Stimulated activated naive B cell treated with anti-CD40 and anti-IgM and Interleukin-4, amounts not matched to agents 10 μg/mL and 1 μg/mL and 100 μg/mL, for 72 hours (primary cell): ENCODE data around the gene LASP1.

ENCODE experiments used
- ATAC-seq, 2 donors: fragments of 150-1000 bp; cut with Tn5 transposase; replicated peaks; 2 replicates each; pipeline ENCODE4 v1.10.0; 2021; ENCODE audit warnings: moderate library complexity in 1 of 2
- DNase-seq: peaks from one replicate; pipeline ENCODE4 v3.0.0; 2021
- H3K27ac Mint-ChIP-seq: one replicate; pipeline ENCODE4 v1.8.0; 2022; ENCODE audit warnings: mild to moderate bottlenecking, mixed read lengths
- H3K27me3 Mint-ChIP-seq, 2 donors: one replicate each; pipeline ENCODE4 v1.8.0; 2022; ENCODE audit warnings: mixed read lengths in 2 of 2
- H3K36me3 Mint-ChIP-seq, 2 donors: one replicate each; pipeline ENCODE4 v1.8.0; 2022; ENCODE audit warnings: mixed read lengths in 2 of 2, mild to moderate bottlenecking in 1 of 2
- H3K4me1 Mint-ChIP-seq, 2 donors: one replicate each; pipeline ENCODE4 v1.8.0; 2022; ENCODE audit warnings: mixed read lengths in 2 of 2, mild to moderate bottlenecking in 1 of 2
- H3K4me3 Mint-ChIP-seq, 2 donors: one replicate each; pipeline ENCODE4 v1.8.0; 2022; ENCODE audit warnings: mild to moderate bottlenecking in 2 of 2, mixed read lengths in 2 of 2, moderate library complexity in 1 of 2
- H3K9me3 Mint-ChIP-seq, 2 donors: one replicate each; pipeline ENCODE4 v1.8.0; 2022; ENCODE audit warnings: mixed read lengths in 2 of 2, mild to moderate bottlenecking in 1 of 2

LASP1 gene

GRCh38 chr17:38874505-38875400 is 4.9 kb downstream of the LASP1 start:
- DNase-seq (no peak), ATAC-seq (no peak)
- H3K36me3 Mint-ChIP-seq = peaks cover 34 to 48% of the 10 kb centered on the region in 2 donors
- H3K9me3 Mint-ChIP-seq = no peaks in the 10 kb centered on the region
- H3K4me1 Mint-ChIP-seq = peaks cover 65 to 77% of the 10 kb centered on the region in 2 donors
- H3K4me3 Mint-ChIP-seq = peak overlapping the region in 1 of 2 donors; percentile 19
- peak overlapping the region; percentile 86 for H3K27ac Mint-ChIP-seq
- H3K27me3 Mint-ChIP-seq = no peaks in the 10 kb centered on the region

GRCh38 chr17:38875477-38876075 is 5.7 kb downstream of the LASP1 start:
- H3K4me1 Mint-ChIP-seq = peaks cover 68 to 85% of the 10 kb centered on the region in 2 donors
- H3K9me3 Mint-ChIP-seq = no peaks in the 10 kb centered on the region
- ATAC-seq = no peak
- DNase-seq = no peak
- H3K4me3 Mint-ChIP-seq = no peak overlapping the region
- peaks cover 36 to 51% of the 10 kb centered on the region in 2 donors for H3K36me3 Mint-ChIP-seq
- peak overlapping the region; percentile 86 for H3K27ac Mint-ChIP-seq
- H3K27me3 Mint-ChIP-seq = no peaks in the 10 kb centered on the region

GRCh38 chr17:38877130-38877851 is 7.4 kb downstream of the LASP1 start:
- Mint-ChIP-seq H3K4me3 (peak overlapping the region; percentile 39 to 44), H3K27me3 (no peaks in the 10 kb centered on the region), H3K27ac (peak overlapping the region; percentile 84), H3K36me3 (peaks cover 43 to 56% of the 10 kb centered on the region in 2 donors), H3K4me1 (peaks cover 65 to 88% of the 10 kb centered on the region in 2 donors), H3K9me3 (no peaks in the 10 kb centered on the region)
- ATAC-seq (peak; percentile 78 to 81), DNase-seq (peak; percentile 20)

GRCh38 chr17:38879878-38880665 is 10.2 kb downstream of the LASP1 start:
- Mint-ChIP-seq H3K36me3 (peaks cover 51 to 62% of the 10 kb centered on the region in 2 donors), H3K4me3 (no peak overlapping the region), H3K27ac (peak overlapping the region; percentile 70), H3K9me3 (no peaks in the 10 kb centered on the region), H3K27me3 (no peaks in the 10 kb centered on the region), H3K4me1 (peaks cover 59 to 82% of the 10 kb centered on the region in 2 donors)
- DNase-seq (no peak), ATAC-seq (no peak)

- ATAC-seq (peak in 1 of 2 donors; percentile 33), DNase-seq (no peak)
- Mint-ChIP-seq H3K9me3 (no peaks in the 10 kb centered on the region), H3K27ac (peak overlapping the region; percentile 87), H3K4me1 (peaks cover 61 to 85% of the 10 kb centered on the region in 2 donors), H3K4me3 (no peak overlapping the region), H3K27me3 (no peaks in the 10 kb centered on the region), H3K36me3 (peaks cover 53 to 68% of the 10 kb centered on the region in 2 donors)
Observed at GRCh38 chr17:38881600-38882191, 11.8 kb downstream of the LASP1 start.

GRCh38 chr17:38882870-38883269 is 13.0 kb downstream of the LASP1 start:
- Mint-ChIP-seq H3K27ac (peak overlapping the region; percentile 89), H3K27me3 (no peaks in the 10 kb centered on the region), H3K36me3 (peaks cover 47 to 65% of the 10 kb centered on the region in 2 donors), H3K4me1 (peaks cover 52 to 73% of the 10 kb centered on the region in 2 donors), H3K4me3 (peak overlapping the region in 1 of 2 donors; percentile 36), H3K9me3 (no peaks in the 10 kb centered on the region)
- ATAC-seq = no peak
- DNase-seq = no peak

- H3K9me3 Mint-ChIP-seq = no peaks in the 10 kb centered on the region
- peaks cover 44 to 60% of the 10 kb centered on the region in 2 donors for H3K36me3 Mint-ChIP-seq
- H3K27ac Mint-ChIP-seq = peak overlapping the region; percentile 85
- ATAC-seq (peak; percentile 65 to 85), DNase-seq (no peak)
- H3K4me3 Mint-ChIP-seq = peak overlapping the region; percentile 59 to 66
- H3K27me3 Mint-ChIP-seq = no peaks in the 10 kb centered on the region
- peaks cover 44 to 71% of the 10 kb centered on the region in 2 donors for H3K4me1 Mint-ChIP-seq
Observed at GRCh38 chr17:38883592-38884526, 14.0 kb downstream of the LASP1 start.

- Mint-ChIP-seq H3K27ac (peak overlapping the region; percentile 79), H3K36me3 (peaks cover 46 to 61% of the 10 kb centered on the region in 2 donors), H3K4me3 (no peak overlapping the region), H3K9me3 (no peaks in the 10 kb centered on the region), H3K27me3 (no peaks in the 10 kb centered on the region), H3K4me1 (peaks cover 41 to 68% of the 10 kb centered on the region in 2 donors)
- DNase-seq = no peak
- no peak for ATAC-seq
Observed at GRCh38 chr17:38885044-38885727, 15.3 kb downstream of the LASP1 start.

- Mint-ChIP-seq H3K4me3 (peak overlapping the region in 1 of 2 donors; percentile 39), H3K36me3 (peaks cover 49 to 63% of the 10 kb centered on the region in 2 donors)
- no peak for DNase-seq
Observed at GRCh38 chr17:38885728-38886642, 16.1 kb downstream of the LASP1 start.

GRCh38 chr17:38886643-38887010 is 16.8 kb downstream of the LASP1 start:
- H3K27me3 Mint-ChIP-seq = no peaks in the 10 kb centered on the region
- H3K4me1 Mint-ChIP-seq = peaks cover 41 to 70% of the 10 kb centered on the region in 2 donors
- DNase-seq (no peak), ATAC-seq (no peak)
- H3K27ac Mint-ChIP-seq = peak overlapping the region; percentile 68
- no peaks in the 10 kb centered on the region for H3K9me3 Mint-ChIP-seq
- peaks cover 44 to 62% of the 10 kb centered on the region in 2 donors for H3K36me3 Mint-ChIP-seq
- H3K4me3 Mint-ChIP-seq = no peak overlapping the region

More at GRCh38 chr17:38885728-38886642, 16.1 kb downstream of the LASP1 start:
- Mint-ChIP-seq H3K27ac (peak overlapping the region; percentile 68), H3K9me3 (no peaks in the 10 kb centered on the region), H3K27me3 (no peaks in the 10 kb centered on the region), H3K4me1 (peaks cover 43 to 71% of the 10 kb centered on the region in 2 donors)
- no peak for ATAC-seq

GRCh38 chr17:38888842-38889241 is 19.0 kb downstream of the LASP1 start:
- no peak for DNase-seq
- Mint-ChIP-seq H3K27ac (peak overlapping the region; percentile 59), H3K4me3 (no peak overlapping the region), H3K27me3 (no peaks in the 10 kb centered on the region), H3K36me3 (peaks cover 37 to 56% of the 10 kb centered on the region in 2 donors), H3K9me3 (no peaks in the 10 kb centered on the region), H3K4me1 (peaks cover 37 to 67% of the 10 kb centered on the region in 2 donors)
- no peak for ATAC-seq
